Measurements from ENCODE around the gene LILRB4. TPM values are rescaled to one million over a fixed set of nuclear protein-coding genes. Genes with fewer than 3 reads are reported as not detected.
"Not testable (repeated sequence)": the region's sequence is repeated elsewhere in the genome, so short reads cannot be mapped to it uniquely, and the experiment has no call there.

LILRB4 gene
- total RNA-seq, 1 experiment from 2014 or later = not detected

DNA sequence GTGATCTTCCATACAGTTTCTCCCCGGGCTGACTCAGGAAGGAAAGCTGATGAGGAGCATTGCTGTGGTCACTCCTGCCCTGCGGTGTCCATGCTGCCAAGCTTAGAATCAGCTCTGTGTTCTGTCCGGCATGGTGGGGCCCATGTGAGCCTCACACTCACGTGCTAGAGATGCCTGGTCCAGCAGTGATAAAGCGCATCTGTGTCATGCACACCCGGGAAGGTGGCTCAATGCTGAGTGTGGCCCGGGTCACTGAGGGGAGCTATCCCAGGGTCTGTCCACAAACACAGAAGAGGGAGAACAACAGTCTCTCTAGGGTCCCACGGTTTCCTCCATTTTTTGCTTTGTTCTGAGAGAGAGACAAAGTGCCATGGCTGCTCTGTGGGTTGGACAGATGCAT is 36.0 kb upstream of the LILRB4 start:
- Mint-ChIP-seq H3K4me3 (no peak overlapping the region), H3K9me3 (peaks cover 68% of the 10 kb centered on the region), H3K27me3 (ENCODE audit: low read depth) (peaks cover 22% of the 10 kb centered on the region), H3K4me1 (no peaks in the 10 kb centered on the region), H3K36me3 (peaks cover 60% of the 10 kb centered on the region), H3K27ac (no peak overlapping the region)
- DNase-seq (ENCODE audit: low spot score) (no peak), ATAC-seq (no peak)
- CTCF ChIA-PET = no interaction called here
- POLR2A ChIA-PET = no interaction called here
- TF ChIP-seq FOXK1 (CRISPR knock-in tag; IDR thresholded peaks at IDR 0.05) = no peak
- TF ChIP-seq, protein P1, sequence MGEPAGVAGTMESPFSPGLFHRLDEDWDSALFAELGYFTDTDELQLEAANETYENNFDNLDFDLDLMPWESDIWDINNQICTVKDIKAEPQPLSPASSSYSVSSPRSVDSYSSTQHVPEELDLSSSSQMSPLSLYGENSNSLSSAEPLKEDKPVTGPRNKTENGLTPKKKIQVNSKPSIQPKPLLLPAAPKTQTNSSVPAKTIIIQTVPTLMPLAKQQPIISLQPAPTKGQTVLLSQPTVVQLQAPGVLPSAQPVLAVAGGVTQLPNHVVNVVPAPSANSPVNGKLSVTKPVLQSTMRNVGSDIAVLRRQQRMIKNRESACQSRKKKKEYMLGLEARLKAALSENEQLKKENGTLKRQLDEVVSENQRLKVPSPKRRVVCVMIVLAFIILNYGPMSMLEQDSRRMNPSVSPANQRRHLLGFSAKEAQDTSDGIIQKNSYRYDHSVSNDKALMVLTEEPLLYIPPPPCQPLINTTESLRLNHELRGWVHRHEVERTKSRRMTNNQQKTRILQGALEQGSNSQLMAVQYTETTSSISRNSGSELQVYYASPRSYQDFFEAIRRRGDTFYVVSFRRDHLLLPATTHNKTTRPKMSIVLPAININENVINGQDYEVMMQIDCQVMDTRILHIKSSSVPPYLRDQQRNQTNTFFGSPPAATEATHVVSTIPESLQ (CRISPR knock-in tag; IDR thresholded peaks at IDR 0.05) = no peak
- no peak for TF ChIP-seq NFATC4 (CRISPR knock-in tag; IDR thresholded peaks at IDR 0.05)
- TF ChIP-seq NR1H2 (CRISPR knock-in tag; IDR thresholded peaks at IDR 0.05) = no peak
- no peak for TF ChIP-seq JAZF1 (CRISPR knock-in tag; IDR thresholded peaks at IDR 0.05)
- TF ChIP-seq HMGA2 (CRISPR knock-in tag; IDR thresholded peaks at IDR 0.05) = no peak

DNA sequence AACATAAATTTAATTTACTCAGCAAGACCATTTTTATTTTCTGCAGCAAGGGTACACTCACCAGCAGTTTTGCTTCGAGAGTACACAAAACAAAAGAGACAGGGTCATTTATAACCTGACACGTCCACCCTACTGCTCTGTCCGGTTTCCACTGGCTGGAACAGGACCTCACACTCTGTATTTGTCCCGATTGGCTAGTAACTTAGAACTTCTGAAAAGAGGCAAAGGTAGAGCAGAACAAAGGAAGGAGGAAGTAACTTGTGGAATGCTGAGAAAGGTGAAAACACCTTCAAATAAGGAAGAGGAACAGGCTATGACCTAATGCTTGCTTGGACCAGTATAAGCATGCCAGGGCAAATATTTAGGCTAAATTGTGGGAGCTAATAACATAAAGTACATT is 34.9 kb upstream of the LILRB4 start:
- H3K4me3 Mint-ChIP-seq; CTCF ChIA-PET; DNase-seq (ENCODE audit: low spot score); ATAC-seq; H3K27ac Mint-ChIP-seq; POLR2A ChIA-PET; H3K4me1 Mint-ChIP-seq: not testable (repeated sequence)
- Mint-ChIP-seq H3K36me3 (peaks cover 52% of the 10 kb centered on the region), H3K9me3 (peaks cover 61% of the 10 kb centered on the region), H3K27me3 (ENCODE audit: low read depth) (peaks cover 18% of the 10 kb centered on the region)

DNA sequence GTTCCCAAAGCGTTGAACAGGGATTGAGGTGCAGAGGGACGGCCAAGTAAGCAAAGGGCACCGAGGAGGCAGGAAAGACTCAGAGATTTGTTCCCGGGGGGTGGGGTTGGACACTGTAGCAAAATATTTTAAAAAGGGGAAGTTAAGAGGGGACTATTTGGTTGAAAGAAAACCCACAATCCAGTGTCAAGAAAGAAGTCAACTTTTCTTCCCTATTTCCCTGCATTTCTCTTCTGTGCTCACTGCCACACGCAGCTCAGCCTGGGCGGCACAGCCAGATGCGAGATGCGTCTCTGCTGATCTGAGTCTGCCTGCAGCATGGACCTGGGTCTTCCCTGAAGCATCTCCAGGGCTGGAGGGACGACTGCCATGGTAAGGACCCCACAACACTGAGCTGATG is 32.5 kb upstream of the LILRB4 start, which contains the start of gene LILRB1:
Gene LILRB1 (plus strand): TSS at position 223 of the 400 bp plus-strand sequence. CDS start 590 bp downstream, outside the sequence.
- DNase-seq (ENCODE audit: low spot score); H3K4me1 Mint-ChIP-seq; ATAC-seq; POLR2A ChIA-PET; H3K4me3 Mint-ChIP-seq; H3K27ac Mint-ChIP-seq; CTCF ChIA-PET; H3K27me3 Mint-ChIP-seq (ENCODE audit: low read depth): not testable (repeated sequence)
- Mint-ChIP-seq H3K36me3 (peaks cover 48% of the 10 kb centered on the region), H3K9me3 (peaks cover 51% of the 10 kb centered on the region)

DNA sequence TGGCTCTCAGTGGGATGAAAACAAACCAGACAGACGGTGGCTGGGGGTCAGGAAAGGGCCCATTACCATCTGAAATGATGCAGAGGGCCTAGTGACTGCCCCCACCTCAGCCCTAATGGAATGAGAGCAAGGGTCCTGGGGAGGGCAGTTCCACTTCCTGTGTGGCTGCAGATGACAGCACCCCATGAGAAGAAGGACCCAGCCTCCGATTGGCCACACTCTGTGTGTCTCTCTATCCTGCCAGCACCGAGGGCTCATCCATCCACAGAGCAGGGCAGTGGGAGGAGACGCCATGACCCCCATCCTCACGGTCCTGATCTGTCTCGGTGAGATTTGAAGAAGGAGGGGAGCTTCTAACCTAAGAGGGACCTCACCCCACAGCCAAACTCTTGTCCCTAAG is 32.0 kb upstream of the LILRB4 start:
- TF ChIP-seq JUN (CRISPR knock-in tag; IDR thresholded peaks at IDR 0.05) (no peak), FOXP1 (CRISPR knock-in tag; IDR thresholded peaks at IDR 0.05; ENCODE audit: borderline replicate concordance) (no peak), GTF2I (CRISPR knock-in tag; conservative IDR thresholded peaks at IDR 0.05) (no peak), MXD4 (CRISPR knock-in tag; IDR thresholded peaks at IDR 0.05; ENCODE audit: borderline replicate concordance) (no peak)
- H3K27ac Mint-ChIP-seq = no peak overlapping the region
- ATAC-seq (no peak), DNase-seq (ENCODE audit: low spot score) (no peak)
- H3K27me3 Mint-ChIP-seq (ENCODE audit: low read depth) = peaks cover 9% of the 10 kb centered on the region
- POLR2A ChIA-PET = no interaction called here
- CTCF ChIA-PET = no interaction called here
- H3K4me3 Mint-ChIP-seq = no peak overlapping the region
- H3K9me3 Mint-ChIP-seq = peaks cover 49% of the 10 kb centered on the region
- no peaks in the 10 kb centered on the region for H3K4me1 Mint-ChIP-seq
- H3K36me3 Mint-ChIP-seq = peaks cover 47% of the 10 kb centered on the region

DNA sequence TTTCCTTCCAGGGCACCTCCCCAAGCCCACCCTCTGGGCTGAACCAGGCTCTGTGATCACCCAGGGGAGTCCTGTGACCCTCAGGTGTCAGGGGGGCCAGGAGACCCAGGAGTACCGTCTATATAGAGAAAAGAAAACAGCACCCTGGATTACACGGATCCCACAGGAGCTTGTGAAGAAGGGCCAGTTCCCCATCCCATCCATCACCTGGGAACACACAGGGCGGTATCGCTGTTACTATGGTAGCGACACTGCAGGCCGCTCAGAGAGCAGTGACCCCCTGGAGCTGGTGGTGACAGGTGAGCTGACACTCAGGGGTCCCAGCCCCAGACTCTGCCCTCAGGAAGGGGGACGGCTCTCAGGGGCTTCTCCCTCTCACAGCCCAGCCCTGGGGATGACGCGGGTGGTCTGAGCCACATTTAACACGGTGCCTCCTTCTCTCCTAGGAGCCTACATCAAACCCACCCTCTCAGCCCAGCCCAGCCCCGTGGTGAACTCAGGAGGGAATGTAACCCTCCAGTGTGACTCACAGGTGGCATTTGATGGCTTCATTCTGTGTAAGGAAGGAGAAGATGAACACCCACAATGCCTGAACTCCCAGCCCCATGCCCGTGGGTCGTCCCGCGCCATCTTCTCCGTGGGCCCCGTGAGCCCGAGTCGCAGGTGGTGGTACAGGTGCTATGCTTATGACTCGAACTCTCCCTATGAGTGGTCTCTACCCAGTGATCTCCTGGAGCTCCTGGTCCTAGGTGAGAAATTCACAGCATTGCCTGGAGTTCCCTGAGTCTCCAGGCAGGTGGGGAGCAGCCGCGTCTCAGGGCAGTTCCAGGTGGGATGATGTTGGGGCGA is 31.1 kb upstream of the LILRB4 start:
- Mint-ChIP-seq H3K36me3 (peaks cover 38% of the 10 kb centered on the region), H3K9me3 (peaks cover 42% of the 10 kb centered on the region)
- CTCF ChIA-PET; H3K27ac Mint-ChIP-seq; POLR2A ChIA-PET; DNase-seq (ENCODE audit: low spot score); H3K4me3 Mint-ChIP-seq; ATAC-seq; H3K27me3 Mint-ChIP-seq (ENCODE audit: low read depth); H3K4me1 Mint-ChIP-seq: not testable (repeated sequence)

DNA sequence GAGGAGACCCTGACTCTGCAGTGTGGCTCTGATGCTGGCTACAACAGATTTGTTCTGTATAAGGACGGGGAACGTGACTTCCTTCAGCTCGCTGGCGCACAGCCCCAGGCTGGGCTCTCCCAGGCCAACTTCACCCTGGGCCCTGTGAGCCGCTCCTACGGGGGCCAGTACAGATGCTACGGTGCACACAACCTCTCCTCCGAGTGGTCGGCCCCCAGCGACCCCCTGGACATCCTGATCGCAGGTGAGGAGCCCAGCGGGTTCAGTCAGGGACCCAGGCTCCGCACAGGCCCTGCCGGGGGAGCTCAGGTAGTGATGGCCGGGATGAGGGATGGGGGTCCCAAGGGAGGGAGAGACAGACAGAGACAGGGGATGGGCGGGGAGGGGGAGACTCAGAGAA is 30.3 kb upstream of the LILRB4 start:
- DNase-seq (ENCODE audit: low spot score); H3K27me3 Mint-ChIP-seq (ENCODE audit: low read depth); H3K4me1 Mint-ChIP-seq; POLR2A ChIA-PET; ATAC-seq; H3K4me3 Mint-ChIP-seq; CTCF ChIA-PET; H3K27ac Mint-ChIP-seq: not testable (repeated sequence)
- peaks cover 35% of the 10 kb centered on the region for H3K36me3 Mint-ChIP-seq
- H3K9me3 Mint-ChIP-seq = peaks cover 40% of the 10 kb centered on the region
